PC-9 (cell line): ENCODE results near the gene ZNF738.

ENCODE experiments used
- EZH2 ChIP-seq: fragments of 200-600 bp; sonication (generic); IDR thresholded peaks from 2 replicates; pipeline ENCODE4 v1.8.0; 2017; ENCODE audit warnings: antibody characterized with exemption, low read depth
- TF ChIP-seq, protein P1 (sequence below): fragments of 200-600 bp; sonication (generic); conservative IDR thresholded peaks from 2 replicates; pipeline ENCODE4 v1.6.1; 2017; ENCODE audit warnings: mixed run types, antibody characterized with exemption, mild to moderate bottlenecking, moderate library complexity

DNA sequence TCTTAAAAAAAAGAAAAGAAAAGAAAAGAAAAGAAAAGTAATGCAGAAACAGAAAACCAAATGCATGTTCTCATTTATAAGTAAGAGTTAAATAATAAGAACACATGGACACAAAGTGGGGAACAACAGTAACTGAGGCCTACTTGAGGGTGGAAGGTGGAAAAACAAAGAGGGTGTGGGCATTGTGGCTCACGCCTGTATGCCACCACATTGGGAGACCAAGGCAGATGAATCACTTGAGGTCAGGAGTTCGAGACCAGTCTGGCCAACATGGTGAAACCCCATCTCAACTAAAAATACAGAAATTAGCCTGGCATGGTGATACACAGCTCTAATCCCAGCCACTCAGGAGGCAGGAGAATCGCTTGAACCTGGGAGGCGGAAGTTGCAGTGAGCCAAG is 37.7 kb upstream of the ZNF738 start:
- TF ChIP-seq, protein P1, sequence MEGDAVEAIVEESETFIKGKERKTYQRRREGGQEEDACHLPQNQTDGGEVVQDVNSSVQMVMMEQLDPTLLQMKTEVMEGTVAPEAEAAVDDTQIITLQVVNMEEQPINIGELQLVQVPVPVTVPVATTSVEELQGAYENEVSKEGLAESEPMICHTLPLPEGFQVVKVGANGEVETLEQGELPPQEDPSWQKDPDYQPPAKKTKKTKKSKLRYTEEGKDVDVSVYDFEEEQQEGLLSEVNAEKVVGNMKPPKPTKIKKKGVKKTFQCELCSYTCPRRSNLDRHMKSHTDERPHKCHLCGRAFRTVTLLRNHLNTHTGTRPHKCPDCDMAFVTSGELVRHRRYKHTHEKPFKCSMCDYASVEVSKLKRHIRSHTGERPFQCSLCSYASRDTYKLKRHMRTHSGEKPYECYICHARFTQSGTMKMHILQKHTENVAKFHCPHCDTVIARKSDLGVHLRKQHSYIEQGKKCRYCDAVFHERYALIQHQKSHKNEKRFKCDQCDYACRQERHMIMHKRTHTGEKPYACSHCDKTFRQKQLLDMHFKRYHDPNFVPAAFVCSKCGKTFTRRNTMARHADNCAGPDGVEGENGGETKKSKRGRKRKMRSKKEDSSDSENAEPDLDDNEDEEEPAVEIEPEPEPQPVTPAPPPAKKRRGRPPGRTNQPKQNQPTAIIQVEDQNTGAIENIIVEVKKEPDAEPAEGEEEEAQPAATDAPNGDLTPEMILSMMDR = no peak
- no peak for TF ChIP-seq EZH2
